HEK293 (cell line): ENCODE data around the gene ANKRD31.

Experiments used
- CTCF ChIP-seq: fragments of 450-650 bp; formaldehyde crosslinking; IDR thresholded peaks from 2 replicates; pipeline ENCODE4 v1.5.1; 2016; ENCODE audit warnings: missing biosample characterization, missing genetic modification characterization
- YY1 ChIP-seq: fragments of 450-650 bp; formaldehyde crosslinking; IDR thresholded peaks from 2 replicates; pipeline ENCODE4 v1.5.1; 2018; ENCODE audit warnings: missing biosample characterization, missing genetic modification characterization
- ZFHX2 ChIP-seq: fragments of 450-650 bp; formaldehyde crosslinking; conservative IDR thresholded peaks from 2 replicates; pipeline ENCODE4 v1.5.1; 2016; ENCODE audit warnings: missing biosample characterization, missing genetic modification characterization
- ZNF24 ChIP-seq: fragments of 450-650 bp; formaldehyde crosslinking; IDR thresholded peaks from 2 replicates; pipeline ENCODE4 v1.5.1; 2016; ENCODE audit warnings: missing biosample characterization, missing genetic modification characterization
- ZNF324 ChIP-seq: fragments of 450-650 bp; formaldehyde crosslinking; IDR thresholded peaks from 2 replicates; pipeline ENCODE4 v1.5.1; 2016; ENCODE audit warnings: missing biosample characterization, missing genetic modification characterization
- ZNF366 ChIP-seq: fragments of 450-650 bp; formaldehyde crosslinking; conservative IDR thresholded peaks from 2 replicates; pipeline ENCODE4 v1.5.1; 2016; ENCODE audit warnings: missing biosample characterization, missing genetic modification characterization
- ZNF394 ChIP-seq: fragments of 450-650 bp; formaldehyde crosslinking; IDR thresholded peaks from 2 replicates; pipeline ENCODE4 v1.5.1; 2016; ENCODE audit warnings: missing biosample characterization, missing genetic modification characterization, mild to moderate bottlenecking, moderate library complexity, borderline replicate concordance
- ZNF549 ChIP-seq: fragments of 450-650 bp; IDR thresholded peaks from 2 replicates; pipeline ENCODE4 v1.5.1; 2018; ENCODE audit warnings: missing biosample characterization, missing genetic modification characterization, mild to moderate bottlenecking, inconsistent platforms, moderate library complexity
- ZNF660 ChIP-seq: fragments of 450-650 bp; IDR thresholded peaks from 2 replicates; pipeline ENCODE4 v1.5.1; 2018; ENCODE audit warnings: missing biosample characterization, mild to moderate bottlenecking, missing genetic modification characterization
- ZNF837 ChIP-seq: fragments of 450-650 bp; formaldehyde crosslinking; IDR thresholded peaks from 2 replicates; pipeline ENCODE4 v1.5.1; 2016; ENCODE audit warnings: missing biosample characterization, missing genetic modification characterization

GRCh38 chr5:75167345-75167744, 69.3 kb downstream of the ANKRD31 start:
- TF ChIP-seq CTCF (tag by site-specific recombination), result no peak
- no peak for TF ChIP-seq ZNF366 (tag by site-specific recombination)
- no peak for TF ChIP-seq ZNF549 (tag by site-specific recombination)
- TF ChIP-seq ZNF24 (tag by site-specific recombination), result no peak
- TF ChIP-seq YY1 (tag by site-specific recombination), result no peak
- TF ChIP-seq ZNF837 (tag by site-specific recombination), result no peak
- no peak for TF ChIP-seq ZFHX2
- no peak for TF ChIP-seq ZNF660 (tag by site-specific recombination)
- no peak for TF ChIP-seq ZNF324
- no peak for TF ChIP-seq ZNF394 (tag by site-specific recombination)
